HG03558 (cell line): Measurements from ENCODE around the gene IDUA.
"Not testable (repeated sequence)": the region's sequence is repeated elsewhere in the genome, so short reads cannot be mapped to it uniquely, and the experiment has no call there.

Experiments
- ATAC-seq: cut with Tn5 transposase; IDR thresholded peaks from one replicate; pipeline ENCODE4 v1.9.1; 2021; ENCODE audit warnings: moderate number of reproducible peaks; ENCODE audit not compliant: unreplicated experiment; ENCODE audit errors: extremely low read depth

Gene IDUA

DNA sequence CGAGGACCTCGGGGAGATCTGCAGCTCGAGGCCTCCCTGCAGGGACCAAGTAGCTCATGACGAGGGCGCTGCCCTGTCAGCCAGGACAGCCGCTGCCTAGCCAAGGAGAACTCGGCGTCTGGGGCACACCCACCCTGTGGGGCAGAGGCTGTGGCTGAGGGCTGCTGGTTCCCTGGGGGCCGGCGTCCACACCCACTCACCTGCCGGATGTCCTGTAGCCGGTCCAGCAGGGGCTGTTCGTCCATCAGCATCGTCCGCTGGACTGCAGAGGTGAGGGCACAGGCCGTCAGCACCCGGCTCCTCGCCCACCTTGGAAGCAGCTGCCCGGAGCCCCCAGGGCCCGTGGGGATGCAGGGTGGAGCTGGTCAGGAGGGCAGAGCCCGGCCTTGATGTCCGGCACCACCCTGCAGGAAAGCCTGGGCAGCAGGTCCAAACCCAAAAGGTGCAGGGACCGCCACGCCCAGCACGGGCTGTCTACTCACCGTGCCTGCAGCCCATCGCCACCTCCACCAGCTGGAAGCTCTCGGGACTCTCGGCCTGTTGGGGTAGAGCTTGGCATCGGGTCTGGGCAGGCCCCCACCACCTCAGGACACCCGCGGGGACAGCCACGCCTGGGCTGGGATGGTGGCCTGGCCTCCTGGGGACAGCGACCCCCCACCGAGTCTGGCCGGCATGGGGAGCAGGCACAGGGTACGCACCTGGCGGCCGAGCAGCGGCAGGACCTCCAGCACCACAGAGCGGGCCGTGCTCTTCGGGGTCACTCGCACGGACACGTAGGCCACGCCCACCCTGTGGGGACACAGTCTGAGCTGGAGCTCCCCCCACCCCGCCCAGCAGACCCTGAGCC, 20.4 kb upstream of the IDUA start:
- ATAC-seq, result no peak

DNA sequence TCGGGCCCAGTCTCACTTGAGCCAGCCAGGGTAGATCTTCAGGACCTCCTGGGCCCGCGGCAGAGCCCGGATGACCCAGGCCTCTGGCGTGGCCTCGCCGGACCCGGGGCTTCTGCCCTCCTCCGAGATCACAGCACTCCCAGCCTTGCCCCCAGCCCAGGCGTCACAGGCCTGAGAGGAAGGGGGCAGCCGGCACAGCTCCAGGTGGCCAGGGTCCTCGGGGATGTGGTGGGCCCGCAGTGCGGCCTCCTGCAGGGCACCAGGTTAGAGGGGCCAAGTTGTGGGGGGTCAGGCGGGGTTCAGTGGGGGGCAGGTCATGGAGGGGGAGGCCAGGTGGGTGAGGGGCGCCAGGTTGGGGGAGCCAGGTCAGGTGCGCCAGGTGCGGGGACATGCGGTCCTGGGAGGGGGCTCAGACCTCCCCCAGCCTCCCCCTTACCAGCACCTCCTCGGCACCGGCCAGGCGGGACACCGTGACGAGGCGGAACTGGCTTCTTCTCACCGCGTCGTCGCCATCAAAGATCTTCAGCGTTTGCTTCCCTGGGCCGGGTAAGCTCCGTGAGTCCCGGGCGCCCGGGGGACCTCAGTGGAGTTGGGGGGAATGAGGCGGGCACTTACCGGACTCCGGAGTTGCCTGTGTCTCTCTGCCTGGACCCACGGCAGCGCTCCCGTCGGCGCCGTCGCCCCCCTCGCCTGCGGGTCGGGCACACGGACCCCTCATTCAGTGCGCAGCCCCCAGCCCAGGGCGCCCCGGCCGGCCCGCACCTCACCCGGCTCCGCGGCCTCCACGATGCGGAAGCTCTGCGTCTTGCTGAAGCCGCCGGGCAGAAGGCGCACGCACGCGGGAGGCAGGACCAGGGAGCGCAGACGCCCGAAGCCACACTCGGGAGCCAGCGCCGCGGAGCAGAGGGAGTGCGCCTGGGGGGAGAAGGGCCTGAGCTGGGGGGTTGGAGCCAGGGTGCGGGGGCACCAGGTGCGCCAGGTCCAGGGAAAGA, 19.4 kb upstream of the IDUA start:
- ATAC-seq, result no peak

DNA sequence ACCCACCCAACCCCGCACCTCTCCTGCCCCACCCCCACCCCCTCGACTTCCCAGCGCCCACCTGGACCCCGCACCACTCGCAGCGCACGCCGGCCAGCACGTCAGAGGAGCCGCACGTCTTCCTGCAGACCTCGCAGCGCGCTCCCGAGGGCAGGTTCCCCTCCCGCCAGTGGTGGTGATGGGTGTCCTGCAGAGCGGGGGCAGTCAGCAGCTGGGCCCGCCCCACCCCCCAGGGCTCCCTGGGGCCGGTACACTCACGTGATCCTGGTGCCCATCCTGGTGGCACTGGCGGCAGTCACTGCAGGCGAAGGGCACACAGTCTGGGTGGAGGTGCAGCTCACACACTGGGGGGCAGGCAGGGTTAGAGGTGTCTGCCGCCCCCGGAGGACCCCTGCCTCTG, 18.6 kb upstream of the IDUA start:
- no peak for ATAC-seq

DNA sequence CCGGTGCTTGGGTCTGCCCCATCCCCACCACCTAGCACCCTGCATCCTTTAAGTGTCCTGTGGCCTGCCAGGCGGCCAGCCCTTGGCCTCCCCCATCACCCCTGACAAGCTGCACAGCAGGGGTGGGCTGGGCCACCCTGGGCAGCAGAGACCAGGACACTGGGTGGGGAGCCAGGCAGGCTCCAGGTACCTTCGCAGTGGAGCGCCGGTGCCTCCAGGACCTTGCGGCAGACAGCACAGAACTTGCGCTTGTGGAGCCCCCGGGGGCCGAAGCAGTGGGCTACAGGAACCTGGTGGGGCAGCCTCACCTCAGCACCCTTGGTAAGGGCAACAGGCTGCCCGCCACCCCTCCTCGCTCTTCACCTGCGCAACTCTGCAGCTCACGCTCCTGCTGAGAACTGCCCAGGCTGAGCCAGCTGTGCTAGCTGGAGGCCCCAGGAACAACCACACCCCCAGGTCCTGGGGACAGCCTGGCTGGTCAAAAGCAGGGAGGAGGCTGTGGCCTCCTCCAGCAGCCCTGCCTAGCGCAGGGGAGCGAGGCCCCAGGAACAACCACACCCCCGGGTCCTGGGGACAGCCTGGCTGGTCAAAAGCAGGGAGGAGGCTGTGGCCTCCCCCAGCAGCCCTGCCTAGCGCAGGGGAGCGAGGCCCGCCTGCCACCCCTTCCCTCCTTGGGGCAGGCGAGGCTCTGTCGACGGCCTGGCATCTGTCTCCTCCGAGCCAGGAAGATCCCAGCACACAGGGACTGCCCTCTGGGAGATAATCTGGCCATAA, 18.0 kb upstream of the IDUA start:
- no peak for ATAC-seq

- no peak for ATAC-seq
Measured at GRCh38 chr4:970046-970745, 16.6 kb upstream of the IDUA start.

GRCh38 chr4:970854-971520, 15.9 kb upstream of the IDUA start:
- no peak for ATAC-seq

- ATAC-seq, result no peak
Measured at GRCh38 chr4:971666-972500, 15.0 kb upstream of the IDUA start.

DNA sequence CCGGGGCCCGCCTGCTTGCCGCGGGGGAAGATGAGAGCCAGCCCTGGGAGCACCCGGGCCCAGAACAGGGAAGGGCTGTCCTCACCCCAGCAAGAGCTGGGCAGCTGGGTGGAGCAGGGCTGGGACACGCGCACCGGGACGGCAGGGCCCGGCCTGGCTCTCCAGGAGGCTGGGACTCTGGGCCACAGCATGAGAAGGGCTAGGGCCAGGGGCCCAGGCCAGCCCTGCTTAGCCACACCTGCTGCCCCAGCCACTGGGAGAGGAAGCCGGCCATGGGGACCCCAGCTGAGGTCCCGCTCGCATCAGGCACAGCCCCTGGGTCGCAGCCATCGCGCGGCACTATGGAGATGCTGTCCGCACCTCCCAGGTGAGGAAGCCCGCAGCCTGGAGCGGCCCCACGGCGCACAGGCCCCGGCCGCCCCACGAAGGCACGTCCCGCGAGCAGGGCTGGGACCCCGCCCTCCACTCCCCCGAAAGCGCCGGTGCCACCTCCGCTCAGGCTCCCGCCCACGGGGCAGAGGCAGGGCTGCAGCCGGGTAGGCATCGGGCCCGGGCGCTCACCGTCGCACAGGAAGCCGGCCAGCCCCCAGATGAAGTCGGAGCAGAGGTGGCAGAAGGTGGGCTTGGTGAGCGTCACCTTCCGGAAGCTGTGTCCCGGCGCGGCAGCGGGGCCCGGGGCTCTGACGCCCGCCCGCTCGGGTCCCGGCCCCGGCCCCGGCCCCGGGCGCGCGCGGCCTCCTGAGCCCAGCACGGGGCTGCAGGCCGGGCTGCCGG, 14.0 kb upstream of the IDUA start:
- no peak for ATAC-seq

- ATAC-seq, result no peak
Measured at GRCh38 chr4:973431-974397, 13.1 kb upstream of the IDUA start, which contains the start of gene DGKQ. DGKQ (minus strand) TSS chr4:973569; CDS start chr4:973482, 87 bp downstream.

DNA sequence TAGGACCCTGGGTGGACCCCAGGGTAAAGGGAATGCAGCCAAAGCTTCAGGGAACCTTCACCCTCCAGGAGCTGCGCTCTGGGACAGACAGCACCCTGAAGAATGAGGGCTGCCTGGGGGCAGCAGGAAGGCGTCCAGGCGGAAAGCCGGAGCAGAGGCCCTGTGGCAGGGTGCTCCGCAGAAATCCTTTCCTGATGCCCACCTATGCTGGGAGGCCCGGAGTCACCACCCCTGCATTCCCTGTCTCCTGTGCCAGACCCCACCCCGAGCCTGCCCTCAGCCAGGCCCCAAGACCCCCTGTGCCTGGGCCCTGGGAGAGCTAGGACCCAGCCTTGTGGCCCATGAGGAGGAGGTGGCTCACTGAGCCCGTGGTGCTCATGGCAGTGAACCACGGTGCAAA, 12.2 kb upstream of the IDUA start:
- ATAC-seq, result no peak

GRCh38 chr4:976016-976415, 10.8 kb upstream of the IDUA start:
- not testable (repeated sequence) for ATAC-seq

DNA sequence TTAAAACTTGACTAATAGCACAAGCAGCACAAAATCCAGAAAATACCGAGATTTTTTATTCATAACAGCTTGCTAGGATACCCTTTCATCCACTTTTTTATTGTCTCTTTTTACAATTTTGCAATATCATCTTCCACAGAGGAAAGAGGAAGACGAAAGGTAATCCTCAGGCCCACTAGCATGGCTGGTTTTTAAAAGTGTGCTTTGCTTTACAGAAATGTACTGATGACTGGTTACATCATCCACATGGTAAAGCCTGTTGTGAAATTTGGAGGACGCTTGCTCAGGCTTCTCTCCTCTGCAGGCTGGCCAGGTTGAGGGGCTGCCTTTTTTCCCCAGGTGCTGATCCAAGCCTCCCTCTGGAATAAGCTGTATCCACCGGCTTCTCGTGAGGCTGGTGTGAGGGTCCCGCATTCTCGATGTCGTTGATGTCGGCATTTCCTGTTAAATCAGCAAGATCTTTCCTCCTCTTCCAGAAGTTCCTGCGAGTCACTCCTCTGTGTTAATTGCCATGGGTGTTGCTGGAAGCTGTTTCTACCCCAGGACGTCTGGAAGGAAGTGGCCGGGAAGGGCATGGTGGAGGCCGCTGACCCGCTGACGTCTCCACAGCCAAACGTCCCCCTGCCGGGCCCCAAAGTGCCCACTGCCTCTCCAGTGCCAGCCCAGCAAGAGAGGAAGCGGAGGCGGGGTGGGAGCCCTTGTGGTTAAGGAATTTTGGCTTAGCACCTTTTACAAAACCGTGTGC, 7.7 kb upstream of the IDUA start:
- ATAC-seq, result no peak

DNA sequence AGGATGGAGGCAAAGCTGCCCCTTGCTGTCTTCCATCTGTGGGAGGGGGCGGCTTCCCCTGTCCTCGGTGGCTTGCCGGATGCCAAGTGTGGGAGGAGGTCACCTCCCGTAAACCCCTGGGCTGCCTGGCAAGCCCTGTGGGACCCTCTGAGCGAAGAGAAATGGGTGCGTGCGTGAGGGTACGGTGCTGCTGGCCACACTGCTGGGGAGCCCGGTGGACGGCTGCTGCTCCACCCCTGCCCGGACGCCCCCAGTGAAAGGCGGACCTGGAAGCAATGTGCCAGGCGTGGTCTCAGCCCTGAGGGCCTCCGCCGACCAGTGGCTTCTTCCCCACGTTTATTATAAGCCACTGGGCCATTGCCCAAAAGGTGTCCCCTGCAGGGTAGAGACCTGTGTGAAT, 4.6 kb upstream of the IDUA start:
- ATAC-seq, result no peak

GRCh38 chr4:982814-983213, 4.0 kb upstream of the IDUA start:
- ATAC-seq, result no peak

- no peak for ATAC-seq
Measured at GRCh38 chr4:984336-985054, 2.3 kb upstream of the IDUA start.
